Osteoblast (primary cell): ENCODE measurements around the gene FOSL1. TPM values are rescaled to one million over a fixed set of nuclear protein-coding genes. Genes with fewer than 3 reads are reported as not detected.
A peak's percentile ranks its signal among the peaks of the same experiment; 100 is the strongest.

Source experiments
- DNase-seq: peaks from one replicate; pipeline ENCODE4 v3.0.0; 2011; ENCODE audit warnings: low spot score, mixed read lengths; ENCODE audit not compliant: insufficient read length; ENCODE audit errors: missing footprints
- H2AFZ ChIP-seq: 2 replicates; pipeline ENCODE4 v1.6.0; 2011; ENCODE audit warnings: mild to moderate bottlenecking, low read length
- H3K27ac ChIP-seq: 2 replicates; pipeline ENCODE4 v1.5.1; 2011; ENCODE audit warnings: mild to moderate bottlenecking, low read depth, low read length, moderate library complexity
- H3K27me3 ChIP-seq: 2 replicates; pipeline ENCODE4 v1.6.0; 2012; ENCODE audit warnings: mild to moderate bottlenecking, control low read depth, inconsistent platforms, low read length, moderate library complexity; ENCODE audit not compliant: insufficient read depth
- H3K36me3 ChIP-seq: 2 replicates; pipeline ENCODE4 v1.5.1; 2011; ENCODE audit warnings: mild to moderate bottlenecking, low read length, control low read depth, moderate library complexity; ENCODE audit not compliant: insufficient read depth
- H3K4me1 ChIP-seq: 2 replicates; pipeline ENCODE4 v1.5.1; 2011; ENCODE audit warnings: mild to moderate bottlenecking, low read length, control low read depth, moderate library complexity; ENCODE audit not compliant: insufficient read depth
- H3K4me2 ChIP-seq: 2 replicates; pipeline ENCODE4 v1.6.0; 2011; ENCODE audit warnings: mild to moderate bottlenecking, low read length; ENCODE audit not compliant: insufficient read depth
- H3K4me3 ChIP-seq: fragments of 200-600 bp; sonication (generic); 3 replicates; pipeline ENCODE4 v1.5.1; 2012; ENCODE audit warnings: mild to moderate bottlenecking, low read length, inconsistent platforms; ENCODE audit not compliant: insufficient read depth
- H3K79me2 ChIP-seq: 2 replicates; pipeline ENCODE4 v1.6.0; 2012; ENCODE audit warnings: mild to moderate bottlenecking, low read length, control low read depth, inconsistent platforms; ENCODE audit not compliant: insufficient read depth
- H3K9me3 ChIP-seq: 2 replicates; pipeline ENCODE4 v1.5.1; 2011; ENCODE audit warnings: low read depth, low read length, control low read depth
- H4K20me1 ChIP-seq: 2 replicates; pipeline ENCODE4 v1.6.0; 2012; ENCODE audit warnings: mild to moderate bottlenecking, low read length, control low read depth; ENCODE audit not compliant: insufficient read depth
- total RNA-seq: library from RNA; depleted of rRNA; stranded (reverse); fragments of >200 nt; gene quantifications from 2 replicates; pipeline ENCODE4 v1.2.3, GENCODE V29; 2012
- TF ChIP-seq, protein P1 (sequence below): IDR thresholded peaks from 2 replicates; pipeline ENCODE4 v1.5.1; 2011; ENCODE audit warnings: mild to moderate bottlenecking, low read depth, low read length, moderate library complexity; ENCODE audit errors: extremely low read depth

FOSL1 gene
- total RNA-seq, 1 donor, result 13.0 TPM

DNA sequence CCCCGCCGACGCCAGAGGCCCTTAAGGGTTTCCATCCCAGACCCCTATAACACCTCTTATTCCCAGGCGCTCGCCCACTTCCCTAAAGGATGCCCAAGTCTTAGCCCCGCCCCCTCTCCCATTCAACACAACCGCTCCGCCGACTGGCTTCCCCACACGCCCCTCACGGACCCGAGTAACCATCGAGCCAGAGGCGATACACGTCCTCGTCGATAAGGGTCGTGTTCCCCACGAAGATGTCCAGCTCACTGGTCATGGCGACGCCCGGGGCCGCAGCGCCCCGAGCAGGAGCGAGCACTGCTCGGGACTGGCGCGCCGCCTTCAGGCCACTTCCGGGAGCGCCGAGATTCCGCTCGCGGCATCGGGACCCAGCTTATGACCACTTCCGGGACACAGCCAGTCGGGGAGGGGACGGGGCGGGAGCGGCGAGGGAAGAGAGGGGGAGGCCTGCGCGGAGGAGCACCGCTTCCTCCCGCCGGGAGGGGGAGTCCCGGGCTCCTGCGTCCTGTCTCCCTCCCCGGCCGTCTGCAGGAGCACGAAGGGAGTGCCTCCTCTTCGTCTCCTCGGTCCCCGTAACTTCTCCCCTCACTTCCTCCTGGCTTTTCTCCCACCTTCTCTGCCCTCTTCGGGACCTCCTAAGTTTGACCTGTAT is 11.9 kb downstream of the FOSL1 start, which contains the start of gene FIBP:
FIBP (minus strand) TSS at position 309 of the 652 bp plus-strand sequence; CDS start at position 256, 53 bp downstream.
- Histone ChIP-seq H3K4me1 (peaks cover 48% of the 10 kb centered on the region), H3K79me2 (peaks cover 63% of the 10 kb centered on the region), H3K27ac (peak within 1 kb of the TSS; percentile 98), H3K4me2 (peak within 1 kb of the TSS; percentile 100), H3K4me3 (peak within 1 kb of the TSS; percentile 95), H3K36me3 (peaks cover 49% of the 10 kb centered on the region), H3K9me3 (no peaks in the 10 kb centered on the region), H3K27me3 (no peaks in the 10 kb centered on the region), H2AFZ (peak within 1 kb of the TSS; percentile 88), H4K20me1 (peaks cover 45% of the 10 kb centered on the region)
- peak; percentile 100 for DNase-seq
- TF ChIP-seq, protein P1, sequence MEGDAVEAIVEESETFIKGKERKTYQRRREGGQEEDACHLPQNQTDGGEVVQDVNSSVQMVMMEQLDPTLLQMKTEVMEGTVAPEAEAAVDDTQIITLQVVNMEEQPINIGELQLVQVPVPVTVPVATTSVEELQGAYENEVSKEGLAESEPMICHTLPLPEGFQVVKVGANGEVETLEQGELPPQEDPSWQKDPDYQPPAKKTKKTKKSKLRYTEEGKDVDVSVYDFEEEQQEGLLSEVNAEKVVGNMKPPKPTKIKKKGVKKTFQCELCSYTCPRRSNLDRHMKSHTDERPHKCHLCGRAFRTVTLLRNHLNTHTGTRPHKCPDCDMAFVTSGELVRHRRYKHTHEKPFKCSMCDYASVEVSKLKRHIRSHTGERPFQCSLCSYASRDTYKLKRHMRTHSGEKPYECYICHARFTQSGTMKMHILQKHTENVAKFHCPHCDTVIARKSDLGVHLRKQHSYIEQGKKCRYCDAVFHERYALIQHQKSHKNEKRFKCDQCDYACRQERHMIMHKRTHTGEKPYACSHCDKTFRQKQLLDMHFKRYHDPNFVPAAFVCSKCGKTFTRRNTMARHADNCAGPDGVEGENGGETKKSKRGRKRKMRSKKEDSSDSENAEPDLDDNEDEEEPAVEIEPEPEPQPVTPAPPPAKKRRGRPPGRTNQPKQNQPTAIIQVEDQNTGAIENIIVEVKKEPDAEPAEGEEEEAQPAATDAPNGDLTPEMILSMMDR, result peak; percentile 72

DNA sequence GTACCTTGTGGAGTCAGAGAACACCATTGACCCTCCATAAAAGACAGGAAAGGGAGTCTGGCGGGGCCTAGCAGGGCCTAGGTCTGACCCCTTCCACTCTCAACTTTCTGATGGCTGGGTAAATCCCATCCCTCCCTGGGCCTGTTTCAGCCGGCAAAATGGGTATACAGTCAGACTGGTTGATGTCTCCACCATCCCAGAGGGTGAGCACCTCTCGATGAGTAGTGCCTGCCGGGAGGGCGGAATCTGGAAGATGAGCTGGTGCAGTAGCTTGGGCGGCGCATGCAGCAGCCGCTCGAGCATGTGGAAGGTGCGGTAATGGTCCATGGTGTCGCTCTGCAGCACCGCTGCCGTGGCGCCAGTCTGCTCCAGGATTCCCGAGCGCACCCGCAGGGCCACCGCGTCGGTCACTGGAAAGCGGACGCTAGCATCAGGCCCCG is 12.4 kb downstream of the FOSL1 start:
- Histone ChIP-seq H3K4me3 (peak overlapping the region; percentile 95), H3K79me2 (peaks cover 58% of the 10 kb centered on the region), H2AFZ (peak overlapping the region; percentile 88), H3K4me1 (peaks cover 43% of the 10 kb centered on the region), H3K9me3 (no peaks in the 10 kb centered on the region), H3K36me3 (peaks cover 51% of the 10 kb centered on the region), H3K27me3 (no peaks in the 10 kb centered on the region), H3K27ac (peak overlapping the region; percentile 81), H3K4me2 (peak overlapping the region; percentile 100), H4K20me1 (peaks cover 41% of the 10 kb centered on the region)
- no peak for DNase-seq
- TF ChIP-seq, protein P1, result no peak

DNA sequence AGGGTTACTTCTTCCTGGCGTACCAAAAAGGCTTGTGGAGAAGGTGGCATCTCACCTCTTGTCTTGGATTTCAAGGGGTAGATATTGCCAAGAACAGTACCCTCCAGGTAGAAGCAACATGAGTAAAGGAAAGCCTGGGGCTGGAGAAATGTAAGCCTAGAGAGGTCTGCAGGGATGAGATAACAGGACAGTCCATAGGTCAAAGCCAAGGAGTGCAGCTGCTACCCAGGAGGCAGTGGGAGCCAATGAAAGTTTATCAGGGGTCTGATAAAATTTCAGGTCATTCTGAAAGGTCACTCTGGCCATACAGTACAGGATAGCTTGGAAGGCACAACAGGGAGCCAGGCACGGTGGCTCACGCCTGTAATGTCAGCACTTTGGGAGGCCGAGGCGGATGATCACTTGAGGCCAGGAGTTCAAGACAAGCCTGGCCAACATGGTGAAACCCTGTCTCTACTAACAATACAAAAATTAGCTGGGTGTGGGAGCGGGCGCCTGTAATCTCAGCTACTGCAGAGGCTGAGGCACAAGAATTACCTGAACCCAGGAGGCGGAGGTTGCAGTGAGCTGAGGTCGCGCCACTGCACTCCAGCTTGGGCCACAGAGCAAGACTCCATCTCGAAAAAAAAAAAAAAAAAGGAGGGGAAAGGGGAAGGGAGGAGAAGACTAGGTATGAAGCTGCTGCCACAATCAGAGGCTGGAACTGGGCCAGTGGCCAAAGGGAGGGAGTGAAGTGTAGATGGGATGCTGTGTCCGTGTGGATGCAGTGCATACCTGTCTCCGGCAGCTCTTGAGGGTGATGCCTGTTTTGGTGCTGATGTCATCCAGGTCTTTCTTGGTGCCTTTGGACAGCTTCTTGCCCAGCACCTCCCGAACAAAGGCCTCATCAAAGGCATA is 13.1 kb downstream of the FOSL1 start:
- peak overlapping the region; percentile 100 for H3K4me2 ChIP-seq
- H3K27ac ChIP-seq, result peak overlapping the region; percentile 81
- no peaks in the 10 kb centered on the region for H3K9me3 ChIP-seq
- peaks cover 52% of the 10 kb centered on the region for H3K79me2 ChIP-seq
- TF ChIP-seq, protein P1, result no peak
- H4K20me1 ChIP-seq, result peaks cover 35% of the 10 kb centered on the region
- peak overlapping the region; percentile 95 for H3K4me3 ChIP-seq
- H3K27me3 ChIP-seq, result no peaks in the 10 kb centered on the region
- DNase-seq, result peak; percentile 56
- peaks cover 51% of the 10 kb centered on the region for H3K36me3 ChIP-seq
- H2AFZ ChIP-seq, result no peak overlapping the region
- H3K4me1 ChIP-seq, result peaks cover 37% of the 10 kb centered on the region
